ENCODE measurements around the gene TRIM2. TPM values are rescaled to one million over a fixed set of nuclear protein-coding genes. Genes with fewer than 3 reads are reported as not detected.

TRIM2 gene
- total RNA-seq, 1 donor = 78.5 TPM

- H3K4me3 ChIP-seq (ENCODE audit: low read depth, low read length) = no peak overlapping the region
- no peak for DNase-seq (ENCODE audit: low read depth)
- no peak for TF ChIP-seq CTCF (IDR thresholded peaks at IDR 0.05; ENCODE audit: insufficient read depth, low read length)
These were observed 71.4 kb downstream of the TRIM2 start for GRCh38 chr4:153275380-153276276.

- H3K4me3 ChIP-seq (ENCODE audit: low read depth, low read length) = no peak overlapping the region
- no peak for TF ChIP-seq CTCF (IDR thresholded peaks at IDR 0.05; ENCODE audit: insufficient read depth, low read length)
- DNase-seq (ENCODE audit: low read depth) = no peak
These were observed 72.7 kb downstream of the TRIM2 start for GRCh38 chr4:153276971-153277370.

- DNase-seq (ENCODE audit: low read depth) = no peak
- no peak overlapping the region for H3K4me3 ChIP-seq (ENCODE audit: low read depth, low read length)
- TF ChIP-seq CTCF (IDR thresholded peaks at IDR 0.05; ENCODE audit: insufficient read depth, low read length) = no peak
These were observed 77.2 kb downstream of the TRIM2 start for GRCh38 chr4:153281476-153281875.

- no peak for DNase-seq (ENCODE audit: low read depth)
- TF ChIP-seq CTCF (IDR thresholded peaks at IDR 0.05; ENCODE audit: insufficient read depth, low read length) = no peak
- H3K4me3 ChIP-seq (ENCODE audit: low read depth, low read length) = no peak overlapping the region
These were observed 77.8 kb downstream of the TRIM2 start for GRCh38 chr4:153282023-153282422.

GRCh38 chr4:153283260-153283659, 79.0 kb downstream of the TRIM2 start:
- no peak overlapping the region for H3K4me3 ChIP-seq (ENCODE audit: low read depth, low read length)
- TF ChIP-seq CTCF (IDR thresholded peaks at IDR 0.05; ENCODE audit: insufficient read depth, low read length) = no peak
- DNase-seq (ENCODE audit: low read depth) = no peak

GRCh38 chr4:153290134-153290533, 85.9 kb downstream of the TRIM2 start:
- no peak for TF ChIP-seq CTCF (IDR thresholded peaks at IDR 0.05; ENCODE audit: insufficient read depth, low read length)
- H3K4me3 ChIP-seq (ENCODE audit: low read depth, low read length) = no peak overlapping the region
- DNase-seq (ENCODE audit: low read depth) = no peak

Data from fibroblast of the aortic adventitia (primary cell).